Choroid plexus epithelial cell (primary cell): ENCODE results near the gene ACTR2.
"Not testable (repeated sequence)": the region's sequence is repeated elsewhere in the genome, so short reads cannot be mapped to it uniquely, and the experiment has no call there.

Experiments used
- DNase-seq: peaks from one replicate; pipeline ENCODE4 v3.0.0-alpha.2; 2010; ENCODE audit warnings: low read depth
- H3K4me3 ChIP-seq: 2 replicates; pipeline ENCODE4 v1.5.1; 2011; ENCODE audit warnings: low read depth, mild to moderate bottlenecking, control low read depth, low read length, moderate library complexity
- CTCF ChIP-seq: conservative IDR thresholded peaks from 2 replicates; pipeline ENCODE4 v1.5.1; 2011; ENCODE audit warnings: low read depth, mild to moderate bottlenecking, control low read depth, inconsistent platforms, low read length, moderate library complexity

ACTR2 gene

GRCh38 chr2:65214361-65214760 is 13.3 kb upstream of the ACTR2 start:
- TF ChIP-seq CTCF: no peak
- H3K4me3 ChIP-seq: no peak overlapping the region
- no peak for DNase-seq

- no peak overlapping the region for H3K4me3 ChIP-seq
- TF ChIP-seq CTCF: no peak
- no peak for DNase-seq
These were observed 12.8 kb upstream of the ACTR2 start for GRCh38 chr2:65214843-65215242.

GRCh38 chr2:65215946-65216345 is 11.7 kb upstream of the ACTR2 start:
- no peak overlapping the region for H3K4me3 ChIP-seq
- no peak for TF ChIP-seq CTCF
- no peak for DNase-seq

GRCh38 chr2:65220432-65221131 is 7.0 kb upstream of the ACTR2 start:
- no peak for TF ChIP-seq CTCF
- peak; percentile 27 for DNase-seq
- H3K4me3 ChIP-seq: no peak overlapping the region

GRCh38 chr2:65221275-65221674 is 6.4 kb upstream of the ACTR2 start:
- not testable (repeated sequence) for DNase-seq, H3K4me3 ChIP-seq

- no peak for TF ChIP-seq CTCF
- DNase-seq: peak; percentile 48
- peak overlapping the region; percentile 98 for H3K4me3 ChIP-seq
These were observed 593 bp upstream of the ACTR2 start for GRCh38 chr2:65227020-65227455.

GRCh38 chr2:65228263-65228750 is 676 bp downstream of the ACTR2 start:
- H3K4me3 ChIP-seq: peak overlapping the region; percentile 98
- peak; percentile 48 for DNase-seq
- no peak for TF ChIP-seq CTCF
